RWPE1 (cell line): ENCODE results near the gene EML1.

Source experiments
- CTCF ChIA-PET: fragments of 350-600 bp; sonication (Branson Sonifier 250); formaldehyde crosslinking; extraction: SDS; loops from one replicate; lab custom pipeline; 2021; lab: Yijun Ruan, JAX
- POLR2A ChIA-PET: fragments of 400-600 bp; formaldehyde crosslinking; extraction: SDS; loops from one replicate; lab custom pipeline; 2020; ENCODE audit warnings: antibody characterized with exemption; ENCODE audit not compliant: low non-redundant PET; lab: Yijun Ruan, JAX
- DNase-seq: peaks from one replicate; pipeline ENCODE4 v3.0.0; 2012; ENCODE audit warnings: low spot score
- H3K27ac ChIP-seq: fragments of 450-650 bp; 2 replicates; pipeline ENCODE4 v1.5.1; 2017
- TF ChIP-seq, protein P1 (sequence below): fragments of 450-650 bp; conservative IDR thresholded peaks from 2 replicates; pipeline ENCODE4 v1.5.1; 2017; ENCODE audit warnings: low read depth, mild to moderate bottlenecking

EML1 gene

GRCh38 chr14:99751539-99752485 lies 41.4 kb upstream of the EML1 start:
- ChIA-PET POLR2A (no interaction called here), CTCF (no interaction called here)
- TF ChIP-seq, protein P1, sequence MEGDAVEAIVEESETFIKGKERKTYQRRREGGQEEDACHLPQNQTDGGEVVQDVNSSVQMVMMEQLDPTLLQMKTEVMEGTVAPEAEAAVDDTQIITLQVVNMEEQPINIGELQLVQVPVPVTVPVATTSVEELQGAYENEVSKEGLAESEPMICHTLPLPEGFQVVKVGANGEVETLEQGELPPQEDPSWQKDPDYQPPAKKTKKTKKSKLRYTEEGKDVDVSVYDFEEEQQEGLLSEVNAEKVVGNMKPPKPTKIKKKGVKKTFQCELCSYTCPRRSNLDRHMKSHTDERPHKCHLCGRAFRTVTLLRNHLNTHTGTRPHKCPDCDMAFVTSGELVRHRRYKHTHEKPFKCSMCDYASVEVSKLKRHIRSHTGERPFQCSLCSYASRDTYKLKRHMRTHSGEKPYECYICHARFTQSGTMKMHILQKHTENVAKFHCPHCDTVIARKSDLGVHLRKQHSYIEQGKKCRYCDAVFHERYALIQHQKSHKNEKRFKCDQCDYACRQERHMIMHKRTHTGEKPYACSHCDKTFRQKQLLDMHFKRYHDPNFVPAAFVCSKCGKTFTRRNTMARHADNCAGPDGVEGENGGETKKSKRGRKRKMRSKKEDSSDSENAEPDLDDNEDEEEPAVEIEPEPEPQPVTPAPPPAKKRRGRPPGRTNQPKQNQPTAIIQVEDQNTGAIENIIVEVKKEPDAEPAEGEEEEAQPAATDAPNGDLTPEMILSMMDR = no peak
- H3K27ac ChIP-seq = peak overlapping the region; percentile 52
- DNase-seq = no peak

DNA sequence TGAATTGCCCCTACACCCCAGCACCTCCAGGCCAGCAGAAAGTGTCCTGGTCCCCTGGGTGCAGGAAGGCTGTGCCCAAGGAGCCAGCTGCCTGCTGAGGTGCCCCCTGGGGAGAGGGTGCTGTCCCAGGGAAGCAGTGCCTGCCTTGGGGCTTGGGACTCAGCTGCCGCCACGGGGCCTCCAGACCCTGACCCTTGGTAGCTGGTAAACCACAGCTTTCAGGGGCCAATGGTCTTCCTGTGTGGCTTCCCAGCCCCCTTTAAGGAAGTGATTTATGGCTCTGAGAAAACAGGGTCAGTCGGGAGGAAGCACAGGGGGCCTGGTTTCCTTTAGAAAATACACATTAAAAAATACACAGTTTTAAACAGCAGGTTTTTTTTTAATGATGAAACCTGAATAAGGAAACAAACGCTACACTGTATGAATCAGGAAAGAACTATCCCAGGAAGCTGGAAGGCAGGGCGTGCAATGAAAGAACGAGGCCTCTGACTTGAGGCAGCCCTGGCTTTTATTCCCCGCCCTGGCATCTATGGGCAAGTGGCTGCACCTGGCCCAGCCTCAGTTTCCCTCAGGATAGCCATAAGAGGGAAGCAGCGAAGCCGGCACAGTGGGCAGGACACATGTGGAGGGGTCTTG lies 40.6 kb upstream of the EML1 start:
- peak overlapping the region; percentile 52 for H3K27ac ChIP-seq
- peak; percentile 54 for DNase-seq
- TF ChIP-seq, protein P1 = no peak
- CTCF ChIA-PET = no interaction called here
- POLR2A ChIA-PET = no interaction called here

DNA sequence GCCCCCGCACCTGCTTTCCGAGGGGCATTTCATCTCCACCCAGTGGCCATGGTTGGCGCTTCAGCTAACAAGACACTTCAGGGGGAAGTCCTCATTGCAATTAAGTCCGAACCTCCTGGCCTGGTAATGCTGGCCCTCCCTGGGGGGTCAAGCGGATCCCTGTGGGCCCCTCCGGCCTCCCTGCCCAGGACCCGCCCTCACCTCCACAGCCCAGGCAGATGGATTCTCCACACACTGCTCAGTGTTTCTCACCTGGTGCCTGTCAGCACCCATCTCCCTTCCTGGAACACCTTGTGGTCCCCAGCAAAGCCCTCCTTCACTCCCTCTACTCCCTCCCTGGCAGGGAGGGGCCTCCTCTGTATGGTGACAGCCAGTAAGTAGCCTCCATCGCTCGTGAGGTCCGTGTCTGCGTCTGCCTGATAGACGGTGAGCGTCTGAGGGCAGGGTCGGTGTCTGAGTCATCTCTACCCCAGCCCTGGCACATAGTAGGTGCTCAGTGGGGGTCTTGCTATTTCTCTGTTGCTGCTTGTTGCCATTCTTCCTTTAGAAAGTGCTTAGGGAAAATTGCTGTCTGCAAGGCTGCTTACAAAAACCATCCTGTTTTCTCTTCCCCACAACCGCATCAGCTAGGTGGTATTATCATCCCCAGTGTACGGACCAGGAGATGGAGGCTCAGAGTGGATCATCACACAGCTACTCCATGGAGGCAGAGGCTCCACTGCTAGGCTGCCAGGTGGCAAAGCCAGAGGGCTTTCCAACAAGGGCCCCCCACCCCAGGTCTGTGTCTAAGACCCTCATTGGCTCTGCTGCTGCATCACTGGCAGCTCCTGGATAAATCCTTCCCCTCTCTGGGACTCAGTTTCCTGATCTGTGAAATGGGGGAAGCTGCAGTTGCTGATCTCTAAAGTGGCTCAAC lies 39.7 kb upstream of the EML1 start:
- POLR2A ChIA-PET = no interaction called here
- DNase-seq = no peak
- peak overlapping the region; percentile 52 for H3K27ac ChIP-seq
- CTCF ChIA-PET = interaction anchor here (2.1 kb wide), 1 partner anchor 23 kb away, joined by 13 read pairs; no protein-coding TSS in a partner anchor
- TF ChIP-seq, protein P1 = no peak

DNA sequence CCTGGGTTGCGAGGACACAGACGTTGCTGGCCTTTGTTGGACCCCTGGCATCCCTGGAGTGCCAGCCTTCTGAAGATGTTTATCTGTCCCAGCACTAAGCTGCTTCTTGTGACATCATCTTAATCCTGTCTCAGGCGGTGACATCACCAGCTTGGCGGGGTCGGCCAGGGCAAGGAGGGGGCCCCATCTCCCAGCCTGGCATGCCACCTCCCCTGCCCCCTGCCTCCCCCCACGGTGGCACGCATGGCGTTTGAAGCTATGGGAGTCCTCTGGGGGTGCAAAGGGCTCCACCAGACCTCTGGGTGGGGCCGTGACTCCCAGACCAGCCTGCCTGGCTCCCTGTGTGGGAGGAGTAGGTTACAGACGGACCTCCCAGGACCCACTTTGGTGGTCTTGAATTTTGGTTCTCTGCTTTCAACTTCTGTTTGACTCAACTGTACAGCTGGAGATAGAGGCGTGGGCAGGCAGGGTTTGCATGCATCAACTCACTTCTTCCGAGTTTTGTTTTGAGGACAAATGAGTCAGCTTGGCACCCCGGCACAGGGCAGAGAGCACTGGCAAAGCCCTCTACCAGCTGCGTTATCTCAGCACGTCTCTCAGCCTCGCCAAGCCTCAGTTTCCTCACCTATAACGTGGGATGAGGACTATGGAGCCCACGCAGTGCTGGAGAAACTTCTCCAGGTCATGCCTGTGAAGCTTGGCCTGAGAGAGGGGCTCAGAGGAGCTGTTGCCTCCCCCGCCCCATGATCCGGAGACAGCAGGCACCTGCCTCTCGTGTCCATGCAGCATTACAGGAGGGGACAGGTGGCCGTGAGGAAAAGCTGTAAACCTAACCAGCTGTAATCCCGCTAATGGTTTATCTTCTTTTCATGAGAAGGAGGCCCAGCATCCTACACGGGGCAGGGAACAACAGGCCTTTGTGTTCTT lies 38.8 kb upstream of the EML1 start:
- ChIA-PET POLR2A (no interaction called here), CTCF (interaction anchor here (2.1 kb wide), 1 partner anchor 24 kb away, joined by 13 read pairs; no protein-coding TSS in a partner anchor)
- H3K27ac ChIP-seq = peak overlapping the region; percentile 52
- TF ChIP-seq, protein P1 = no peak
- peak; percentile 45 for DNase-seq

DNA sequence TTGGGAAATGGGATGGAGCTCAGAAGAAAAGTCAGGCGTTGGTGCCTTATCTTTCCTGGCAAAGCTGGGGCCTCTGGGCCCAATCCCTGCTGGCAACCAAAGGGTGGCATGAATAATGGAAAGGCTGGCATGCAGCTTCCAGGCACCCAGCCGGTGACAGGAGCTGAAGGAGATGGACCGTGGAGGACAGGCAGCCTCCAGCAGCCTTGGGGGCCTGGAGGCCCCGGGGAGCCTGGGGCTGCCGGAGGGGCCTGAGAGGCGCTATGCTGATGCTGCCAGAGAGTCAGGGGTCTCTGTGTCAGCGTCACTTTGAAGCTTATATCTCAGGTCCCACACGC lies 38.2 kb upstream of the EML1 start:
- no peak for DNase-seq
- H3K27ac ChIP-seq = peak overlapping the region; percentile 52
- CTCF ChIA-PET = interaction anchor here (2.1 kb wide), 1 partner anchor 25 kb away, joined by 13 read pairs; no protein-coding TSS in a partner anchor
- TF ChIP-seq, protein P1 = no peak
- POLR2A ChIA-PET = no interaction called here
